Measurements from ENCODE around the gene TMEM132D. TPM values are rescaled to one million over a fixed set of nuclear protein-coding genes. Genes with fewer than 3 reads are reported as not detected.

The TMEM132D gene
- polyA plus RNA-seq, 4 donors, result 0.90 to 2.1 (median 1.4) TPM

DNA sequence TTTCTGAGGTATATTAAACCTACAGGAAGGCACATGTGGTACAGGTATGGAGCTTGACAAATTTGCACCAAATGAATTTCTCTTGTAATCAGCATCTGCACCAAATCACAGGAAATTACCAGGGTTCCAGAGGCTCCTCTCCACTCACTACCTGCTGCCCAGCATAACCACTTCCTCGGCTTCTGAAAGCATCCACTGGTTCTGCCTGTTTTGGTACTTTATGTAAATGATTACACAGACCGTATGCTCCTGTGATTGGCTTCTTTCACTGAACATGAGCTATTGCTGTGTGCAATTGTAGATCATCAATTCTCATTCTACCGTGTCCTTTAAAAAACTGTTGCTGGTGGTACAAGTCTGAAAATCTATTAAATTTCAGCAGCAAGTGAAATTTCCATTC, 522.1 kb downstream of the TMEM132D start:
- DNase-seq (ENCODE audit: low read depth in 4 of 4, low spot score in 3 of 4), result no peak

DNA sequence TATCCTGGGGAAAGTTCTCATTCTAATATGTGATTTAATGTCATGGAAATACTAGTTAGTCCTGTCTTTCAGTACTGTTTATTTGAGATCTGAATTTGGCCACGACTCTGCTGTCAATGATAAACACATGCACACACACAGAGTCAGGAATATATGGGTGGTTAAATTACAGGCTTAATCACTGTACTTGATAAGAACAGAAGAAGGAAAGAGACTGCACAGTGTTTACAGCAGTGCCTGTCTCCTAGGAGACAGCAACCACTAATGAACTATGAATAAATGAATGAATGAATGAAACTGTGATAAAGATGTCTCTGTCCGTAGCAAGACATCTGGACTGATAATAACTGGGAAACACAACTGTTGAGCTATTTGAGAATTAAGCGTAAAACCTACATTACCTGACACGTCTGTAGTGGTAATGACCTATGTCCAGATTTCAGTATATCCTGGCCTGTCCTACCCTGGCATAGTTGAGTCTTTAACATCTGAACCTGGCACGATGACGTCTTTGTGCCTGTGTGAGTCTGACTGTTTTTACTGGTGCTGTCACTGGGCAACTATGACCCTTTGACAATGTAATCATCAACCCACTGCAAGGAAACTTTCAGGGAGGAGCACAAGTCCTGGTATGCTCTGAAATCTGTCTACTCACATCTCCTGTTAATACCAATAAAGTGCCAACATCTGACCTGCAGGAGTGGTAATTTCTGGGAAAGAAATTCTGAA, 524.6 kb downstream of the TMEM132D start:
- no peak for DNase-seq (ENCODE audit: low read depth in 4 of 4, low spot score in 3 of 4)

DNA sequence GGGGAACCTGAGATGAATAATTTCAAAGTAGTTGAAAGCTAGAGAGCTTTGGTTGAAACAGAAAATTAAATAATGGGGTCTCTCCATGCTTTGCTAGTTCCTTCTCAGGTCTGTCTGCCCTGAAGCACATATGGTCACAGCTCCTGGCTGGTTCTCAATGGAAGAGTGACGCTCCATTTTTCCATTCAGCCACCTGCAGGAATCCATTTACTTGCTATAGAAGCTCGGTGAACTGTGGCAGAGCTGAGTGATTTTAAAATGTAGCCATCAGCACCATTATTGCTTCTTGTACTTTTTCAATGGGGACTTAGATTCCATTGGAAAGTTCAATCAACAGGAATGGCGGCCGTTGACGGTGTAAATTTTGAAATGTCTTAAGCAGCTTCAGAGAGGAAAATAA, 525.3 kb downstream of the TMEM132D start:
- no peak for DNase-seq (ENCODE audit: low read depth in 4 of 4, low spot score in 3 of 4)

DNA sequence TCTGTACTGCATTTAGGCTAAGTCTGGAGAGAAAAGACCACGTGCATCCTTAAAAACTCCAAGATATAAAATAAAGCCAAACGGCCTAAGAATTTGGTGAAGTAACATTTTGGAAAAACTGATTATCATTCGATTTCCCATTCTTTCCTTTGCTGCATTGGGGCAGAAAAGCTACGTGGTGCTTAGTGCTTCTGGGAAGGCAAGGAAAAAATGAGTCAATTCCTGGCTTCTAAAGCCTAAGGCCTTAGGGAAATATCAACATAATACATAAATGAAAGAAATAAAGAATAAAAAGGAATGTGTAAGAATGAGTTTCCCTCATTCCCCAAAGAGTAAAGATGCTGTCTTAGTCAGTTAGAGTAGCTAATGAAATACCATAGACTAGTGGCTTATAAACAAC, 530.1 kb downstream of the TMEM132D start:
- no peak for DNase-seq (ENCODE audit: low read depth in 4 of 4, low spot score in 3 of 4)

DNA sequence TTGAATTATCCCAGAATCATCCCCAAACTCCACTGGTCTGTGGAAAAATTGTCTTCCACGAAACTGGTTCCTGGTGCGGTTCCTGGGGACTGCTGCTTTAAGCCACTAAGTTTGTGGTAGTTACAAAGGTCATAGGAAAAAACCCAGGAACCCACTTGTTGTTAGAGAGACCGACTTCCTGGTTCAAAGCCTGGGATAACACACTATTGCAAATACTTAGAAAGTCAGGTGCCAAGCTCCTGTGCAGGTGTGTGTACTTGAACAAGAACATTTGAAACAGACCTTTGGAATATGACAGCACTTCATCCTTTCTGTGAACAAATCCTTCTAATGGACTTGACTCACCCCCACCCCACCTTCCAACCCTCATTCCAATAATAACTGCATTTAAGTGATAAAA, 530.9 kb downstream of the TMEM132D start:
- no peak for DNase-seq (ENCODE audit: low read depth in 4 of 4, low spot score in 3 of 4)

DNA sequence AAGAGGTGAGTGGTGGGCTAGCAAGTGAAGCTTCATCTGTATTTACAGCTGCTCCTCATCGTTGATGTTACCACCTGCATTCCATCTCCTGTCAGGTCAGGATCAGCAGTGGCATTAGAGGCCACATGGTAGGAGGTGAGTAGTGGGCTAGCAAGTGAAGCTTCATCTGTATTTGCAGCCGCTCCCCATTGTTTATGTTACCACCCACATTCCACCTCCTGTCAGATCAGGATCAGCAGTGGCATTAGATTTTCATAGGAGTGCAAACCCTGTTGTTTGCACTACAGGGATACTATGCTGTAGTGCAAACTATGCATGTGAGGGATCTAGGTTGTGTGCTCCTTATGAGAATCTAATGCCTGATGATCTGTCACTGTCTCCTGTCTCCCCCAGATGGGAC, 531.5 kb downstream of the TMEM132D start:
- no peak for DNase-seq (ENCODE audit: low read depth in 4 of 4, low spot score in 3 of 4)

DNA sequence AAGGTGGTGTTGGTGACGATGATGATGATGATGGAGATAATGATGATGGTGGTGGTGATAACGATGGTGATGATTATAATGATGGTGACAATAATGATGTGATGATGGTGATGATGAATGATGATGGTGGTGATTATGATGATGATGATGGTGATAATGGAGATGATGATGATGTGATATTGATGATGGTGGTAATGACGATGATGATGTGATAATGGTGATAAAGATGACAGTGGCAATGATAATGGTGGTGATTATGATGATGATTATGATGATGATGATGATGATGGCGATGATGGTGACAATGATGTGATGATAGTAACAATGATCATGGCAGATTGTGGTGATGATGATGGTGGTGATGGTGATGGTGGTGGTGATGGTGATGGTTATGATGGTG, 532.6 kb downstream of the TMEM132D start:
- no peak for DNase-seq (ENCODE audit: low read depth in 4 of 4, low spot score in 3 of 4)

DNA sequence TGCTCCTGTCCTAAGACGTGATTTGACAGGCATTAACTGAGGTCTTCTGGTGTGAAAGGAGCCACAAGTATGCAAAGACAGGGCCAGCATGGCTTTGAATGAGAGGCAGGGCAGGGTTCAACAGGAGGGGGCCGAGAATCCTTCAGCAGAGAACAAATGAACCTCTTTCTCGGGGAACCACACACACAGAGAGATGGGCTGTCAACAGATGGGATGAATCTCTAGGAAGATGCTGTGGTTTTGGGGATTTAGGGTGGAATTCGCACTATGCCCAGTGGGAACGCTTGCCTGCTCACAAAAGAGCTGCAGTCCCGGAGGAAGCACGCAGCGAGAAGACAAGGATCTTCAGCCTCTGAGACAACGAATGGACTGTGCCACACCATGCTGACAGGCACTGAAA, 537.2 kb downstream of the TMEM132D start:
- DNase-seq (ENCODE audit: low read depth in 4 of 4, low spot score in 3 of 4), result no peak

DNA sequence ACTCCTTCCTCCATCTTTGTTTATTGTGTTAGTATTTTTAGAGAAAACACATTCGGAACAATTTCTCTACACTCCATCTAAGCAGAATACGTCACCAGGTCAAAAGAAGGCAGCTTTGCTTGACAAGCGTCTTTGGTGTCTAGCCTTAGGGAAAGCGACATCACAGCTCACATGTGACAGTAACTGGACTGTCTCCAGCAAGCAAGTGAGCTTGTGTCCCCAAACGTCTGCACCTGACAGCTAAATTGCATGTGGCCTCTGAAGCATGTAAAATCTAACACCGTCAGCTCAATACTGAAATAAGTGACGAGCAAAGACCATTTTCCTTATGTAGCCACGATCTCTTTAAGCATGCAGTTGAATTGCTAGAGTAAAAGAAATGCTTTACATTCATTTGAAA, 540.8 kb downstream of the TMEM132D start:
- DNase-seq (ENCODE audit: low read depth in 4 of 4, low spot score in 3 of 4), result no peak

DNA sequence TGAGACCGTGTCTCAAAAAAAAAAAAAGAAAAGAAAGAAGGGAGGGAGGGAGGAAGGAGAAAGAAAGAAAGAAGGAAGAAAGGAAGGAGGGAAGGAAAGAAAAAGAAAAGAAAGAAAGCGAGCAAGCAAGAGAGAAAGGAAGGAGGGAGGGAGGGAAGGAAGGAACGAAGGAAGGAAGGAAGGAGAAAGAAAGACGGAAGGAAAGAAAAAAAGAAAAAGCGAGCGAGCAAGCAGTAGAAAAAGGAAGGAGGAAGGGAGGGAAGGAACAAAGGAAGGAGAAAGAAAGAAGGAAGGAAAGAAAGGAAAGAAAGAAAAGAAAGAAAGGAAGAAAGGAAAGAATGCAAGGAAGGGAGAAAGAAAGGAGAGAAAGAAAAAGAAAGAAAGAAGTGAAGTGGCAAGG, 546.6 kb downstream of the TMEM132D start:
- no peak for DNase-seq (ENCODE audit: low read depth in 4 of 4, low spot score in 3 of 4)

DNA sequence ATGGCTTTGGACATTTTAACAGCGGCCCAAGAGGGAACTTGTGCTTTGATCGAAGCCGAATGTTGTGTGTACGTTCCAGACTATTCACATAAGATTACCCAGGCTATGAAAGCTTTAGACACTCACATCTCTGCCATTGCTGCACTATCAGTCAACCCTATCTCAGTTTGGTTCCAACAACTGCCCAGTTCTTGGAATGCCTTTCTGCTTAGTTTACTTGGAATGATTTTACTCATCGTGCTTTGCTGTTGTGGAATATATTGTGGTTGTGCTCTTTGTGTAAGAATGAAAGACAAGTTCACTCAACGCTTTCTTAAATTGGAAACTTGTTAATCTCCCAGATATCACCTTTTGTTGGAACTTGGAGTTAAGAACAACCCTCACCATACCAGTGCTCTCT, 552.3 kb downstream of the TMEM132D start:
- no peak for DNase-seq (ENCODE audit: low read depth in 4 of 4, low spot score in 3 of 4)

DNA sequence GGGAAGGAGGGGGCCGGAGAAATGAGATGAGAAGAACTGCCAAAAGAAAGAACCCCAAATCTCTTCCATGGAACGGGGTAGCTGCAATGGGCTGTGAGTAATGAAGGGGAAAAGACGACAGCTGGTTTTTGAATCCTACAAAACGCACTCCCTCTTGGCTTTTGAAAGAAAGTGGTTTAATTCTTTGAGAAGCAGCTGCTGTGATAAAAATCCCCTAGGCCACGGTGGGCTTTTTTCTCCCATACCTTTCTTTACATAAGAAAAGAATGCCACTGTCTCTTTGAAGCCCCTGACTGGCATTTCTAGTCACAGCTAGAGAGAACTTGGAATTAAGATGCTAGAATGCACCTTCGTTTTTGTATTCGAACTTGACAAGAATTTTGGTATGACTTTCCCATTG, 564.5 kb downstream of the TMEM132D start:
- no peak for DNase-seq (ENCODE audit: low read depth in 4 of 4, low spot score in 3 of 4)

DNA sequence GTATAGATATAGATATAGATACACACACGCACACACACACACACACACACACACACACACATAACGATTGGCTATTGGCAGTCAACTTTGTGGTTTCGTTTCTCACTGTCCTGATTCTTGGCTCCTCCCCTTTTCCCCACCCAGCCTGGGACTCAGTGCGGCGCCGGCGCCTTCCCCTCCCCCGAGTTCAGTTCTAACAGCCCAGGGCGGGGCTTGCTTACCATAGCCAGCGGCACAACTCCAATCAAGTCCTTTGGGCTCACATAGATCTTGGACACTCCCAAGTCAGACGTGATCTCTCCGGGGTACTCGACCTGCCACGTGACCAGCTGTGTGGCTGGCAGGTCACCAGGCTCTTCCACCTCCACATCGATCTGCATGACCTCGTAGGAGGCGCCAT, 566.4 kb downstream of the TMEM132D start:
- no peak for DNase-seq (ENCODE audit: low read depth in 4 of 4, low spot score in 3 of 4)

DNA sequence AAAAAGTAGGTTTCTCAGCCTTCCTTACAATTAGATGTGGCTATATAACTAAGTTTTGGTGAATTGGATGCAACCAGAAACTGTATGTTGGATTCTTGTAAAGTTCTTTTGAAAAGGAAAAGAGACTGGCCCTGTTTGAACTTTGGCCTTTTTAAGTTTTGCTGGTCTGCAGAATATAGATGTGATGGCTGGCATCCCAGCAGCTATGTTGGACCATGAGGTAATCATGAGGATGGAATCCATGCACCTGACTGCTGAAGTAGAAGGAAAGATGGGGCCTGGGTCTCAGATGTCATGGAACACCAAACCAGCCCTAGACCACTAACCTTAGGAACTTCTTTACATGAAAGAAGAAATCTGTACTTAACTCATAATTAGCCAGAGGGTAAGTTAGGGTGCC, 568.1 kb downstream of the TMEM132D start:
- no peak for DNase-seq (ENCODE audit: low read depth in 4 of 4, low spot score in 3 of 4)

DNA sequence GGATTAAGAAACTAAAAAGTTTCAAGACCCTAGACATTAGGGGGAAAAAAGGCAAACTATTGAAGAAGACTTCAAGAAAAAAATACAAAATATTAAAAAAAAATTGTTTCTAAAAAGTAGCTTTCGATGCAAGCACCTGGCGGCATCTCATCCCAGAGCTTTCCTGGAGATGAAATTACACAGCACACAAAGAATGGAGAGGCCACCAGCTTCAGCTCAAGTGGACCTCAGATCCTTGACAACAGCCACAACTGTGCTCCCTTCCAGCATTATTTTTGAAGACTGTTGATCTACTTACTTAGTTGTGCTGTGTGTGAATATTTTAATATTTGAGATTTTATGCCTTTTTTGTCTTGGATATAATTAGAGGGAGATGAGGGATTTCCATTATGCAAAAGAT, 571.5 kb downstream of the TMEM132D start:
- no peak for DNase-seq (ENCODE audit: low read depth in 4 of 4, low spot score in 3 of 4)

DNA sequence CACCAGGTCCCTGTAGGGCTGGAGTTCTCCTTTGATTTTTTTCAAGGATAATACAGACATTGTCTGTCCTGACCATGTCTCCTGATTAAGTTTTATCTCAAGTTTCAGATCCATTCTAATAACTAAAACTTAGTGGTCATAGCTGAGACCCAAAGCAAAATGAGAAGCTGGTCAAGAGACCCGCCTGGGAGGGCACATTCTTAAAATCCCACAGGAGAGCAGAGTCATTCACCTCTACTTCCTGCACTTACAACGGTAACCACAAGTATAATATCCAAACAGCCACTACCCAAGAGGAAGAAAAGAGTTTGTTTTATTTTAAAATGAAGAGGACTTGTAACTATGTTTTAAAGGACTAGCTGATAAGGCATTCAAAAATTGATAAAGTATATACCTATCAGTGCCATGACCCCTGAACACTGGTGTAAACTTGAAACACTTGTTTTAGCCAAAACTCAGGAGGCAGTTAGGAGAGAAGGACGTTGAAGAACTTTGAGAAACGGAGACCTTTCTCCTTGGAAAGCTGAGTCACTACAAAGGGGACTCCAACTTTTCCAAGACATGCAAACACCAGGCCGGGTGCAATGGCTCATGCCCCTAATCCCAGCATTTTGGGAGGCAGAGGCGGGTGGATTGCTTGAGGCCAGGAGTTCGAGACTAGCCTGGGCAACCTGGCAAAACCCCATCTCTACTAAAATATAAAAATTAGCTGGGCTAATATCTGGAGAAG, 572.3 kb downstream of the TMEM132D start:
- DNase-seq (ENCODE audit: low read depth in 4 of 4, low spot score in 3 of 4), result no peak

DNA sequence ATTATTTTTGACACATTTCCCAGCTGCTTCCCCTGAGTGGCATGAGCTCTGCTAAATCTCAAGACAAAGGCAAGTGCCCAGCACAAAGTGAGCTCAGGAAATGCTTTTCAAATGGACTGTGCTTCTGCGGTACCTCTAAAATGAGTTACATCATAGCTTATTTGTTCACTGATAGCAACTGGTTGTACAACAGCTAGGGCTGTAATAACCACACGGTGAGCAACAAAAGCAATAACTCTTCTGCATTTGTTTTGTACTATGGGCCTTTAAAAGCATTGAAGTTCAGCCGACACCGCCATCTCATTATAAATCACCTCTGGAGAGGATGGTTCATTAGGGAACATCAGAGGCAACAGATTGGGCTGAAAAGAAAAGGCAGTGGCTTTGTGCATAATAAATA, 575.6 kb downstream of the TMEM132D start:
- no peak for DNase-seq (ENCODE audit: low read depth in 4 of 4, low spot score in 3 of 4)

DNA sequence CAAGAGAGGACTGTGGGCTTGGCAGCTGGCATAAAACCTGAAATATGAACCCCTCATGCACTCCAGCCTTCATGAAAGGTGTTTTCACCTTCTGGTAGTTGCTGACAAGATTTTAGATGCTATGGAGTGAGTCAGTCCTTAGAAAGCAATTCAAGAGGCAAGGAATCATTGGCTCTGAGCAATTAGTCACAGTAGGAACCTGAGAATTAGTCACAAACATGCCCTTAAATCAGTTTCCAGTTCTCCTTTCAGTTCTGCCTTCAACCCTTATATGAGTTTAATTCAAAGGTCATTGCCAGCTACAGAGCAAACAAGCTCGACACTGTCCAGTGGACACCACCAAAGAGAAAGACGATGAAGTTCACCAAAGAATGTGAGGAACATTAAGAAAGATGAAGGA, 578.3 kb downstream of the TMEM132D start:
- no peak for DNase-seq (ENCODE audit: low read depth in 4 of 4, low spot score in 3 of 4)

DNA sequence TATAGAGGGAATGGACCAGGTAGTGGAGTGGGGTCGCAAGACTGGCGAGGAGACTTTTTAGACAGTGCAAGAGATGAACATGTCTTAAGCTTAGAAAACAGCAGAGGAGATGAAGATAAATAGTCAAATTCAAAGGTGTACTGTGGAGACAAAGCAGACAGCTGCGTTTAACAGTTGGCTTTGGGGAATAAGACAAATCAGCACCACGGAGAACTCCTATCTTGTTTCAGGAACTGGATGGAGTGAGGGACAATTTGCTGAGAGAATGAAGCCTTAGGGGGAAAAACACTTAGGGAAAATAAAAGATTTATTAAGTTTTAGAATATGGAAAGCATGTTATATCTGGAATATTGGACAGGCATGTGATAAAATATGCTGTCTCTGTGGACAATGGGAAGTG, 591.8 kb downstream of the TMEM132D start:
- DNase-seq (ENCODE audit: low read depth in 4 of 4, low spot score in 3 of 4), result no peak

DNA sequence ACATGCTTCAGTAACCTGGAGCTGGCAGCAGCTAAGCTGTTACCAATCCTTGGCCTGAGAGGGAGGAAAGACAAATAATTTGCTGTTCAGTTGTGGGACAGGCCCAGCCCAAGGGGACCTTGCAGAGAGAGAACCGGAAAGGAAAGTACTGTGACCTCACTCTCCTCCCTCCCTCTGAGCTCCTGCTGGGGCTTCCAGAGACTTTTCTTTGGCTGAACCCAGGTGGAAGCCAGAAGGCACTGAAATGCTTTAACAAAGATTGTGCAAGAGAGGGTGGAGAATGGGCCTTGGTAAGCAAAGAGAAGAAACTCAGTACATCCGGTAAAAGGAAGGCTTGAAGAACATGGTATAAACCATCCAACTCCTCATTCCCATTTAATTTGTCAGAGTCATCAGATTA, 593.5 kb downstream of the TMEM132D start:
- DNase-seq (ENCODE audit: low read depth in 4 of 4, low spot score in 3 of 4), result no peak

DNA sequence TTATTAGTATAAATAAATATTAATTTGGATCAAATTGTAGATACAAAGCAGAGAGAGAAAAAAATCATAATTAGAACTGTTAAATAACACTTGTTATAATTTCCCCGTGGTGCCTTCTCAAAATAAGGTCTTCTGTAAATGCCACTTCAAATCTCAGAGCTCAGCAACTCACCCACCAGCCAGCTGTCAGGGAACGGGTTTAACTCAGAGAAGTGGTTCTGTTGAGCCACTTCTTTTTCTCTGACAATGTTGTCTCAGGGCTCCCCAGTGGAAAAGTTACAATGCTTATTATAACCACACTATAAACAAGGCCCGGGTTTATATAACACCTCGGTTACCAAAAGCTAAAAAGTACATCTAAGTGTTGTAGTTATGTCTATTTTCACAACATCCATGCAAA, 598.0 kb downstream of the TMEM132D start:
- DNase-seq (ENCODE audit: low read depth in 4 of 4, low spot score in 3 of 4), result no peak

DNA sequence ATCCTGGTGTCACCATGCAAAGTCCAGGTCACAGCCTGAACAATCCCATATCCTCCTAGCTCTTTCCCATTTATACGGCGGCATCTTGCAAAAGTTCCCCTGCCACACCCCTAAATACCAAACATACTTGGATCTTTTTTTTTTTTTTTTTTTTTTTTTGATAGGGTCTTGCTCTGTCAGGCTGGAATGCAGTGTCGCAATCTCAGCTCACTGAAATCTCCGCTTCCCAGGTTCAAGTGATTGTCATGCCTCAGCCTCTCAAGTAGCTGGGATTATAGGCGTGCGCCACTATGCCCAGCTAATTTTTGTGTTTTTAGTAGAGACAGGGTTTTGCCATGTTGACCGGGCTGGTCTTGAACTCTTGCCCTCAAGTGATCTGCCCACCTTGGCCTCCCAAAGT, 599.3 kb downstream of the TMEM132D start:
- no peak for DNase-seq (ENCODE audit: low read depth in 4 of 4, low spot score in 3 of 4)
